ENCODE results near the gene DAPK1. TPM values are rescaled to one million over a fixed set of nuclear protein-coding genes. Genes with fewer than 3 reads are reported as not detected.
A peak's percentile ranks its signal among the peaks of the same experiment; 100 is the strongest.

The DAPK1 gene
- total and polyA plus RNA-seq, 2 donors: 28.1 to 35.5 TPM

DNA sequence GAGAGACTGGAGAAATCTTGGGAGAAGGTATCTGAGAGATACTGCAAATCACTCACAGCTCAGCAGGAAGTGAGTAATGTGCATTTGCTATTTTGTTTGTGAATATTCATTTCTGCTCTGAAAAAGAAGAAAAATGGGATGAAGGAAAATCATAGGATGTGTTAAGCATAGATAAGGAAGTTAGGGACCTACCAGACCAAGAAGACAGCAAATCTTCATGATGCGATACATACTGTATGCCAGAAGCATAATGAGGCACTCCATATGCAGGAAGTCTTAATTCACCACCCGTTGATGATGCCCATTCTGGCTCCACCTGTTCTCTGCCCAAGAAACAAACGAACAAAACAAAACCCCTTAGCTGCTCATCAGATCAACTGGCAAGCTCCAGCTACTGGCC lies 6.1 kb upstream of the DAPK1 start:
- no peak for DNase-seq (ENCODE audit: low read depth in 6 of 9, low spot score in 9 of 9)
- Histone ChIP-seq H3K27me3 (ENCODE audit: control insufficient read depth in 2 of 2, insufficient read depth in 1 of 2, low read length in 1 of 2) (no peaks in the 10 kb centered on the region), H3K27ac (ENCODE audit: low read depth in 1 of 2, low read length in 1 of 2) (no peak overlapping the region), H3K4me1 (ENCODE audit: control insufficient read depth in 2 of 2, insufficient read depth in 2 of 2, low read length in 2 of 2) (peaks cover 4 to 5% of the 10 kb centered on the region in 2 donors), H3K36me3 (ENCODE audit: control insufficient read depth in 2 of 2, insufficient read depth in 2 of 2, low read length in 1 of 2) (no peaks in the 10 kb centered on the region), H3K4me3 (ENCODE audit: low read length in 2 of 2) (no peak overlapping the region), H3K9me3 (ENCODE audit: control insufficient read depth in 2 of 2, insufficient read depth in 1 of 2, low read length in 1 of 2) (no peaks in the 10 kb centered on the region)
- 45% methylated on average over 3 of the region's 3 CpGs for WGBS

DNA sequence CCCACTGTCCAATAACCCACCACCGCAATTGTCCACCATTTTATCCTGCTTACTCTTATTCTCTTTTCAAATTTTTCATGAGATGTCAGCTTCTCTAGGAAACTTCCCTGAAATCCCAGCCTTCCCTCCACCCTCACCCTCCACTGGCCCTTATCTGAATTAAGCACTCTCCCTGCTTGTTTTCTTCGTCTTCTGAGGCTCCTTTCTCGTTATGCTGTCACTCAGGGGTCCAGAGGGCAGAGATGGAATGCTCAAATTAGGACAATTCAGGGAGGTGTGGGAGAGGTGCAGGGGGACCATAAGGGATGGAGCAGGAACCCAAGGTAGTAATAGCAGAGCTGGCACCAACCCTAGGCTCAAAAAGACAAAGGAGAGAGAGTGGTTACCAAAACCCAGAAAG lies 5.0 kb upstream of the DAPK1 start:
- Histone ChIP-seq H3K4me1 (ENCODE audit: control insufficient read depth in 2 of 2, insufficient read depth in 2 of 2, low read length in 2 of 2) (peaks cover 7 to 9% of the 10 kb centered on the region in 2 donors), H3K27me3 (ENCODE audit: control insufficient read depth in 2 of 2, insufficient read depth in 1 of 2, low read length in 1 of 2) (no peaks in the 10 kb centered on the region), H3K27ac (ENCODE audit: low read depth in 1 of 2, low read length in 1 of 2) (no peak overlapping the region), H3K4me3 (ENCODE audit: low read length in 2 of 2) (no peak overlapping the region), H3K36me3 (ENCODE audit: control insufficient read depth in 2 of 2, insufficient read depth in 2 of 2, low read length in 1 of 2) (no peaks in the 10 kb centered on the region), H3K9me3 (ENCODE audit: control insufficient read depth in 2 of 2, insufficient read depth in 1 of 2, low read length in 1 of 2) (no peaks in the 10 kb centered on the region)
- WGBS: 81% methylated on average over 3 of the region's 3 CpGs
- no peak for DNase-seq (ENCODE audit: low read depth in 6 of 9, low spot score in 9 of 9)

DNA sequence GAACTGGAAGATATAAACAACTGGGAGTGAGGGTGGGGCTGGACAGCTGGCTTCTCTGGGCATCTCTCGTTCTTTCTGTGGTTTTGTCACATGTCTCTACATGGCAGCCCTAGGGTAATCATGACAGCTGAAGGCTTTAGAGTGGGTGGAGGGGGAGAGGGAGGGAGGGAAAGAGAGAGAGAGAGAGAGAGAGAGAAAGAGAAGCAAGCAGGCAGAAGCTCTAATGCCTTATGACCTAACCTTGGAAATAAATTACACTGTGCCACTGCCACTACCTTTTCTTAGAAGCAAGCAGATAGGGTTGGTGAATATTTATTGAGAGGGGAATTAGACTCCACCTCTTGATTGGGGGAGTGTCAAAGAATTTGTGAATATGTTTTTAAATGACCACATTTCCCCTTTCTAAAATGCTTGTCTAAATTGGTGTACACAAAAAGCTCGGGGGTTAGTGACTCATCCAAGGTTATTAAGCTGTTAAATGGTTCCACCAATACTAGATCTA lies 2.6 kb upstream of the DAPK1 start:
- Histone ChIP-seq H3K4me3 (ENCODE audit: low read length in 2 of 2) (no peak overlapping the region), H3K27ac (ENCODE audit: low read depth in 1 of 2, low read length in 1 of 2) (no peak overlapping the region), H3K4me1 (ENCODE audit: control insufficient read depth in 2 of 2, insufficient read depth in 2 of 2, low read length in 2 of 2) (peaks cover 7 to 9% of the 10 kb centered on the region in 2 donors), H3K9me3 (ENCODE audit: control insufficient read depth in 2 of 2, insufficient read depth in 1 of 2, low read length in 1 of 2) (no peaks in the 10 kb centered on the region), H3K36me3 (ENCODE audit: control insufficient read depth in 2 of 2, insufficient read depth in 2 of 2, low read length in 1 of 2) (no peaks in the 10 kb centered on the region), H3K27me3 (ENCODE audit: control insufficient read depth in 2 of 2, insufficient read depth in 1 of 2, low read length in 1 of 2) (no peaks in the 10 kb centered on the region)
- DNase-seq (ENCODE audit: low read depth in 6 of 9, low spot score in 9 of 9): peak in 5 of 9 donors; percentile 59 to 82 (median 62)
- 5% methylated on average over 2 of the region's 2 CpGs for WGBS

DNA sequence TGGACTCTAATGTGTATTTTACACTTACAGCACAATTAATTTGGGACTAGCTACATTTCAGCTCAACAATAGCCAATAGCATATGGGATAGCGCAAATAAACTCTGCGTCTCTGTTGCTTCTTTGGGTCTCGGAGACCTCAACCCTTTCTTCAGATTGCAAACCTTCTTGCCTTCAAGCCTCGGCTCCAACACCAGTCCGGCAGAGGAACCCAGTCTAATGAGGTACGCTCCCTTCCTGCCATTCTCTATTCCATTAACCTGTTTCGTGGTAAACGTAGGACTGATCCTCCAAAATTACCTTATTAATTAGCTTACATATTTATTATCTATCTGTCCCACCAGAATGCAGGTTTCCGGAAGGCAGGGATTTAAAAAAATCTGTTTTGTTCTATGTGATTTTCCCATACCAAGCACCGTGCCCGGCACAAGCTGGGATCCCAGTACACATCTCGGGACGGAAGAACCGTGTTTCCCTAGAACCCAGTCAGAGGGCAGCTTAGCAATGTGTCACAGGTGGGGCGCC lies 525 bp upstream of the DAPK1 start:
- peak overlapping the region; percentile 85 to 92 for H3K4me3 ChIP-seq (ENCODE audit: low read length in 2 of 2)
- 12% methylated on average over 15 of the region's 15 CpGs for WGBS
- H3K36me3 ChIP-seq (ENCODE audit: control insufficient read depth in 2 of 2, insufficient read depth in 2 of 2, low read length in 1 of 2): peaks cover 0 to 6% of the 10 kb centered on the region in 2 donors
- peak overlapping the region; percentile 39 to 61 for H3K27ac ChIP-seq (ENCODE audit: low read depth in 1 of 2, low read length in 1 of 2)
- peaks cover 0 to 1% of the 10 kb centered on the region in 2 donors for H3K9me3 ChIP-seq (ENCODE audit: control insufficient read depth in 2 of 2, insufficient read depth in 1 of 2, low read length in 1 of 2)
- peaks cover 7 to 23% of the 10 kb centered on the region in 2 donors for H3K4me1 ChIP-seq (ENCODE audit: control insufficient read depth in 2 of 2, insufficient read depth in 2 of 2, low read length in 2 of 2)
- DNase-seq (ENCODE audit: low read depth in 6 of 9, low spot score in 9 of 9): no peak
- H3K27me3 ChIP-seq (ENCODE audit: control insufficient read depth in 2 of 2, insufficient read depth in 1 of 2, low read length in 1 of 2): no peaks in the 10 kb centered on the region

DNA sequence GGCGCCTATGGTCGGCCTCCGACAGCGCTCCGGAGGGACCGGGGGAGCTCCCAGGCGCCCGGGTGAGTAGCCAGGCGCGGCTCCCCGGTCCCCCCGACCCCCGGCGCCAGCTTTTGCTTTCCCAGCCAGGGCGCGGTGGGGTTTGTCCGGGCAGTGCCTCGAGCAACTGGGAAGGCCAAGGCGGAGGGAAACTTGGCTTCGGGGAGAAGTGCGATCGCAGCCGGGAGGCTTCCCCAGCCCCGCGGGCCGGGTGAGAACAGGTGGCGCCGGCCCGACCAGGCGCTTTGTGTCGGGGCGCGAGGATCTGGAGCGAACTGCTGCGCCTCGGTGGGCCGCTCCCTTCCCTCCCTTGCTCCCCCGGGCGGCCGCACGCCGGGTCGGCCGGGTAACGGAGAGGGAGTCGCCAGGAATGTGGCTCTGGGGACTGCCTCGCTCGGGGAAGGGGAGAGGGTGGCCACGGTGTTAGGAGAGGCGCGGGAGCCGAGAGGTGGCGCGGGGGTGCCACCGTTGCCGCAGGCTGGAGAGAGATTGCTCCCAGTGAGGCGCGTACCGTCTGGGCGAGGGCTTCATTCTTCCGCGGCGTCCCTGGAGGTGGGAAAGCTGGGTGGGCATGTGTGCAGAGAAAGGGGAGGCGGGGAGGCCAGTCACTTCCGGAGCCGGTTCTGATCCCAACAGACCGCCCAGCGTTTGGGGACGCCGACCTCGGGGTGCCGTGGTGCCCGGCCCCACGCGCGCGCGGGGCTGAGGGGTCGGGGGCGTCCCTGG lies 561 bp downstream of the DAPK1 start:
- peaks cover 0 to 1% of the 10 kb centered on the region in 2 donors for H3K9me3 ChIP-seq (ENCODE audit: control insufficient read depth in 2 of 2, insufficient read depth in 1 of 2, low read length in 1 of 2)
- WGBS: under 1% methylated on average over 80 of the region's 80 CpGs
- H3K27me3 ChIP-seq (ENCODE audit: control insufficient read depth in 2 of 2, insufficient read depth in 1 of 2, low read length in 1 of 2): no peaks in the 10 kb centered on the region
- DNase-seq (ENCODE audit: low read depth in 6 of 9, low spot score in 9 of 9): peak in 6 of 9 donors; percentile 43 to 76 (median 57)
- H3K27ac ChIP-seq (ENCODE audit: low read depth in 1 of 2, low read length in 1 of 2): peak overlapping the region; percentile 61 to 90
- H3K4me3 ChIP-seq (ENCODE audit: low read length in 2 of 2): peak overlapping the region; percentile 85 to 92
- H3K36me3 ChIP-seq (ENCODE audit: control insufficient read depth in 2 of 2, insufficient read depth in 2 of 2, low read length in 1 of 2): peaks cover 0 to 14% of the 10 kb centered on the region in 2 donors
- H3K4me1 ChIP-seq (ENCODE audit: control insufficient read depth in 2 of 2, insufficient read depth in 2 of 2, low read length in 2 of 2): peaks cover 13 to 32% of the 10 kb centered on the region in 2 donors

DNA sequence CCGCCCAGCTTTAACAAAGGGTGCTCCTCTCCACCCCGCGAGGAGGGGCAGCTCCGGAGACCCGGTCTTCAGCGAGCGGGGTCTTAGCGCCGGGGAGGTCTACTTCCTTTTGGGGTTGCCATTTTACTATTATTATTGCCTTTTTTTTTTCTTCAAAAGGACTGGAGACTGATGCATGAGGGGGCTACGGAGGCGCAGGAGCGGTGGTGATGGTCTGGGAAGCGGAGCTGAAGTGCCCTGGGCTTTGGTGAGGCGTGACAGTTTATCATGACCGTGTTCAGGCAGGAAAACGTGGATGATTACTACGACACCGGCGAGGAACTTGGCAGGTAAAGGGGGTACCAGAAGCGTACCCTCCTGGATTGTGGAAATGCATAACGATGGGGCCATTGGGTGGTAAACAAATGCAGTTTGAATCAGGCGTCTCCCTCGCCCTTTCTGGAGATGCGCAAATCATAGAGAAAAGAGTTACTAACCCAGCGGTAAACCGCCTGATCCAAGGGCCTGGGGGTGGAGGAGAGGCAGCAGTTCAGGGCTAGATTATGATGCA lies 1.2 kb downstream of the DAPK1 start:
- Histone ChIP-seq H3K27me3 (ENCODE audit: control insufficient read depth in 2 of 2, insufficient read depth in 1 of 2, low read length in 1 of 2) (no peaks in the 10 kb centered on the region), H3K4me1 (ENCODE audit: control insufficient read depth in 2 of 2, insufficient read depth in 2 of 2, low read length in 2 of 2) (peaks cover 16 to 39% of the 10 kb centered on the region in 2 donors), H3K4me3 (ENCODE audit: low read length in 2 of 2) (peak overlapping the region; percentile 85 to 92), H3K9me3 (ENCODE audit: control insufficient read depth in 2 of 2, insufficient read depth in 1 of 2, low read length in 1 of 2) (peaks cover 0 to 1% of the 10 kb centered on the region in 2 donors), H3K36me3 (ENCODE audit: control insufficient read depth in 2 of 2, insufficient read depth in 2 of 2, low read length in 1 of 2) (peaks cover 0 to 20% of the 10 kb centered on the region in 2 donors), H3K27ac (ENCODE audit: low read depth in 1 of 2, low read length in 1 of 2) (peak overlapping the region; percentile 61 to 90)
- WGBS: 3% methylated on average over 26 of the region's 26 CpGs
- DNase-seq (ENCODE audit: low read depth in 6 of 9, low spot score in 9 of 9): peak in 2 of 9 donors; percentile 43 to 59

DNA sequence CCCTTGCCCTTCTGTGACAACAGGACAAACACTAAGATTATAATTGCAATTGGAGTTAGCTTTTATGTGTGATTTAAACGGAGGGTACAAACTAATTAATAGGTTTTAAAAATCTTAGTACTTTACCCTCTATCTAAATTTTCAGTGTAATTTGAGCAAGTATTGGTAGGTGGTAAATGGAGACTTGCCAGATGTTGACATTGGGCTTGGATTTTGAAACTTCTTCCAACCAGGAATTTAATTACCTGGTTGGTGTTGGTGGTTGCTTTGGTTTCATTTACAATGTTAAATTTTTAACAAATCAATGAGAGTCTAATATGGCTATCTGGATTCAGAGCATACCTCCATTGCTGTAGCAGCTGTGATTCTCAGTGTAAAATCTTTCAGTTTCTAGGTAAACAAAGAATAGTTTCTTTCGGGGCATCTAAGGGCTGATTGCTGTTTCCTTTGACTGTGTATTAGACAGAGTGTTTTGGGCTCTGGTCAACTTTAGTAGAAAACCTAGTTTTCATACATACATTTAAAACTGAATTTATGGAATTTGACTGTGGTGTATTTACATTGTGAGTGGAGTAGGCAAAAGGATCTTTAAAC lies 1.9 kb downstream of the DAPK1 start:
- Histone ChIP-seq H3K4me3 (ENCODE audit: low read length in 2 of 2) (peak overlapping the region; percentile 85 to 92), H3K4me1 (ENCODE audit: control insufficient read depth in 2 of 2, insufficient read depth in 2 of 2, low read length in 2 of 2) (peaks cover 16 to 45% of the 10 kb centered on the region in 2 donors), H3K36me3 (ENCODE audit: control insufficient read depth in 2 of 2, insufficient read depth in 2 of 2, low read length in 1 of 2) (peaks cover 3 to 27% of the 10 kb centered on the region in 2 donors), H3K27me3 (ENCODE audit: control insufficient read depth in 2 of 2, insufficient read depth in 1 of 2, low read length in 1 of 2) (no peaks in the 10 kb centered on the region), H3K27ac (ENCODE audit: low read depth in 1 of 2, low read length in 1 of 2) (peak overlapping the region in 1 of 2 donors; percentile 90), H3K9me3 (ENCODE audit: control insufficient read depth in 2 of 2, insufficient read depth in 1 of 2, low read length in 1 of 2) (peaks cover 0 to 1% of the 10 kb centered on the region in 2 donors)
- peak in 2 of 9 donors; percentile 31 to 51 for DNase-seq (ENCODE audit: low read depth in 6 of 9, low spot score in 9 of 9)
- WGBS: 8% methylated on average over 2 of the region's 2 CpGs

DNA sequence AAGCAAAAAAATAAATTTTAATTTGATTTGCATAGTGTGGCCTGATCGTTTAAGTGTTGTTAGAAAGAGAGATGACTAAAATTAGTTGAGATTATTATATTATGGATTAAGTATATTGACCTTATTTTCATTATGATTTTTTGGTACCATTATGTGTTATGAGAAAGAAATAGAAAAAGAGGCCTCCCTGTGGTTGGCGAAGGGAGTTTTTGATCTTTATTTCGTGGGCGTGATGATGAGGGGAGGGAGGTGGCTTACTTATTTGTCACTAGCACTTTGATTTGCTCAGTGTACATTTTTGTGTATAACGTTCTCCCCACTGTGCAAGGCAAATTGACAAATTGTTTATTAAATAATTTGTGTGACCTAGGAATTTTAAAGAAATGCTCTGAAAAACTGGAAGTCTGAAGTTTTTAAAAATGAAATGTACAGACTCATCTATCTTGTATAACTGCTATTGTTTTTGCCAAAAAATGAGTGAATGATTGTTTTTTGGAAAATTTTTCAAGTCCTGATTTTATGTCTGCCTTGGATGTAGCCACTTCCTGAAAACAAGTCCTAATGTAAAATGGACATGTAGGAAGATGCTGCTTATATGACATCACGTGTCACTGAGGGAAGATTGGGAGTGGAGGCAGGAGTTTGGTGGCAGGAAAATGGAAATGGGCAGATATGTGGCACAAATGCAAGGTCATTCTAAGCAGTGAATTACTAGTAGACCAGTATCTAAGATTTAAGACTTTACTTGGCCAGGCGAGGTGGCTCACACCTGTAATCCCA lies 3.0 kb downstream of the DAPK1 start:
- Histone ChIP-seq H3K36me3 (ENCODE audit: control insufficient read depth in 2 of 2, insufficient read depth in 2 of 2, low read length in 1 of 2) (peaks cover 7 to 34% of the 10 kb centered on the region in 2 donors), H3K9me3 (ENCODE audit: control insufficient read depth in 2 of 2, insufficient read depth in 1 of 2, low read length in 1 of 2) (peaks cover 0 to 1% of the 10 kb centered on the region in 2 donors), H3K4me3 (ENCODE audit: low read length in 2 of 2) (peak overlapping the region; percentile 85 to 92), H3K4me1 (ENCODE audit: control insufficient read depth in 2 of 2, insufficient read depth in 2 of 2, low read length in 2 of 2) (peaks cover 11 to 42% of the 10 kb centered on the region in 2 donors), H3K27ac (ENCODE audit: low read depth in 1 of 2, low read length in 1 of 2) (peak overlapping the region in 1 of 2 donors; percentile 90), H3K27me3 (ENCODE audit: control insufficient read depth in 2 of 2, insufficient read depth in 1 of 2, low read length in 1 of 2) (no peaks in the 10 kb centered on the region)
- peak in 5 of 9 donors; percentile 57 to 81 (median 68) for DNase-seq (ENCODE audit: low read depth in 6 of 9, low spot score in 9 of 9)
- WGBS: 32% methylated on average over 7 of the region's 7 CpGs

All from thymus (tissue), 11 donors.